GM21825 (cell line): Measurements from ENCODE around the gene SIPA1L2.

ENCODE experiments used
- ATAC-seq: cut with Tn5 transposase; IDR thresholded peaks from one replicate; pipeline ENCODE4 v1.9.1; 2021; ENCODE audit warnings: mild to moderate bottlenecking, moderate library complexity; ENCODE audit not compliant: unreplicated experiment

The SIPA1L2 gene

GRCh38 chr1:232591344-232591743 is 38.6 kb downstream of the SIPA1L2 start:
- no peak for ATAC-seq

GRCh38 chr1:232590744-232591082 is 39.2 kb downstream of the SIPA1L2 start:
- peak; percentile 80 for ATAC-seq

- peak; percentile 27 for ATAC-seq
These were observed 39.9 kb downstream of the SIPA1L2 start for GRCh38 chr1:232589812-232590743.

GRCh38 chr1:232589111-232589811 is 40.7 kb downstream of the SIPA1L2 start:
- ATAC-seq = no peak

- no peak for ATAC-seq
These were observed 42.6 kb downstream of the SIPA1L2 start for GRCh38 chr1:232587141-232588008.

GRCh38 chr1:232586679-232587078 is 43.3 kb downstream of the SIPA1L2 start:
- ATAC-seq = no peak

- no peak for ATAC-seq
These were observed 44.4 kb downstream of the SIPA1L2 start for GRCh38 chr1:232585486-232585885.

GRCh38 chr1:232581932-232582331 is 48.0 kb downstream of the SIPA1L2 start:
- no peak for ATAC-seq
